ENCODE data around the gene HSDL1. TPM values are rescaled to one million over a fixed set of nuclear protein-coding genes. Genes with fewer than 3 reads are reported as not detected.

HSDL1 gene
- 13.7 TPM for polyA plus RNA-seq (ENCODE audit: insufficient read length)

DNA sequence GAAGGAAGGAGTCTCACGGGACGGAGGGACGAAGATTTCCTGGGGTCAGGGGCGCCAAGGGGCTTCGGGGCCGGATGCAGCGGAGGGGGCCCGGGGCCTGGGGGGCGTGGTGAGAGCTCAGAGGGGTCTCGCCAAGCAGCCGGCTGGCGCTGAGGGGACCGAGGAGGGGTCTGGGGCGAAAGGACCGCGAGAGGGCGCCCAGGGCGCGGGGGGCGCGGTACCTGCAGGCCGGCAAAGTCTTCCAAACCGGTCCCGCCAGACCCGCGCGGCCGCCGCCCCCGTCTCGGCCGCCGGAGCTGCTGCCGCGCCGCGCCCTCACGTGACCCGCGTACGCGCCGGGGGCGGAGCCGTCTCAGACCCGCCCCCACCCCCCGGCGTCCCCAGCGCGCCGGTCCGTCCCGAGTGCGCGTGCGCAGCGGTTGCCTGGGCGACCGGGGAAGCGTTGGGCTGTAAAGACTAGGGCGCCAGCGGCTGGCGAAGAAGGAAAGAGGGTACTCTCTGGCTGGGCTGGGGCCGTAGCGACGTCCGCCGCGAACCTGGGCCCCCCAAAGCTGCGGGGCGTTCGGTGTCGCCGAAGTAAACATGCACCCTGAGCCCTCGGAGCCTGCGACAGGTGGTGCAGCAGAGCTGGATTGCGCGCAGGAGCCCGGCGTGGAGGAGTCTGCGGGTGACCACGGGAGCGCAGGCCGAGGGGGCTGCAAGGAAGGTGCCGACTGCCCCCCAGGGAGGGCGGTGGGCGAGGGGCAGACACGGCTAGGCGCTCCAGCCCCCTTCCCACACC, at the start of gene HSDL1, which contains the start of gene DNAAF1:
TSS of gene HSDL1 (minus strand) at position 319 of the 781 bp plus-strand sequence. CDS start 13,856 bp downstream, outside the sequence.
TSS of gene DNAAF1 (plus strand) at position 450 of the 781 bp plus-strand sequence. CDS start at position 583, 133 bp downstream.
- DNase-seq = peak; percentile 93

GRCh38 chr16:84194018-84194417, 49.0 kb upstream of the HSDL1 start:
- no peak for DNase-seq

- no peak for DNase-seq
These were observed 48.5 kb upstream of the HSDL1 start for GRCh38 chr16:84193480-84193879.

DNA sequence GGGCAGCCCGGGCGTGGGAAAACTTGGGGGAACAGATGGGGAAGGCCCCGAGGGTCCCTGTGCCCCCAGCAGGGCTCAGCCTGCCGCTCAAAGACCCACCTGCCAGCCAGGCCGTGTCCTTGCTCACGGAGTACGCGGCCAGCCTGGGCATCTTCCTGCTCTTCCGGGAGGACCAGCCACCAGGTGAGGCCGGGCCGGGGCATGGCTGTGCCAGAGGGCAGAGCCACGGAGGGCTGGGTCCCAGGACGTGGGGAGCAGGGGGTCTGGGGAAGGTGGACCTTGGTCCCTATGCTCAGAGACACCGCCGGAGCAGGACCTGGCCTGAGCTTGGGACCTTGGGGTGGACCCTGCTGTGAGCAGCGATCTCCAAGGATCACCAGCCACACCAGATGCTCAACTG, 46.5 kb upstream of the HSDL1 start:
- no peak for DNase-seq

GRCh38 chr16:84190731-84191388, 45.9 kb upstream of the HSDL1 start, which contains the start of gene ADAD2:
Gene ADAD2 (plus strand): TSS chr16:84191157. CDS start chr16:84191231, 74 bp downstream.
- no peak for DNase-seq

- DNase-seq = peak; percentile 96
These were observed 41.9 kb upstream of the HSDL1 start, which contains the start of gene TAF1C for GRCh38 chr16:84186685-84187437. Gene TAF1C (minus strand): TSS chr16:84187057. CDS start chr16:84184988, 2,069 bp downstream.

DNA sequence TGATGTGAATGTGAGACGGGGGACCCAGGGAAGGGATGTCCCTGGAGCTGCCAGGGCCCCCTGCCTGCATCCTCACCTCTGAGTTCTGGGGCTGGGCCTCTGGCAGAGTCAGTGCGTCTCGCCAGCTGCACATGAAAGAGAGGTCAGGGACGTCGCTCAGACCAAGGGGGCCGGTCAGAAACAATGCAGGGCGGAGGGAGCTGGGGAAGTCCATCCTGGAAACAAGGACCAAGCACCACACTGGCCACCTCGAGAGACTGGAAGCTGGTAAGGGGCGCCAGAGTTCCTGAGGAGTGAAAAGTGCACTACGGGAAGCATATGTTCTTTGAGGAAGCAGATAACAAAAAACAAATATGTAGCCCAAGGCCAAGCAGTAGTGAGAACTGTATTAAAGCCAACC, 39.8 kb upstream of the HSDL1 start:
- DNase-seq = no peak

DNA sequence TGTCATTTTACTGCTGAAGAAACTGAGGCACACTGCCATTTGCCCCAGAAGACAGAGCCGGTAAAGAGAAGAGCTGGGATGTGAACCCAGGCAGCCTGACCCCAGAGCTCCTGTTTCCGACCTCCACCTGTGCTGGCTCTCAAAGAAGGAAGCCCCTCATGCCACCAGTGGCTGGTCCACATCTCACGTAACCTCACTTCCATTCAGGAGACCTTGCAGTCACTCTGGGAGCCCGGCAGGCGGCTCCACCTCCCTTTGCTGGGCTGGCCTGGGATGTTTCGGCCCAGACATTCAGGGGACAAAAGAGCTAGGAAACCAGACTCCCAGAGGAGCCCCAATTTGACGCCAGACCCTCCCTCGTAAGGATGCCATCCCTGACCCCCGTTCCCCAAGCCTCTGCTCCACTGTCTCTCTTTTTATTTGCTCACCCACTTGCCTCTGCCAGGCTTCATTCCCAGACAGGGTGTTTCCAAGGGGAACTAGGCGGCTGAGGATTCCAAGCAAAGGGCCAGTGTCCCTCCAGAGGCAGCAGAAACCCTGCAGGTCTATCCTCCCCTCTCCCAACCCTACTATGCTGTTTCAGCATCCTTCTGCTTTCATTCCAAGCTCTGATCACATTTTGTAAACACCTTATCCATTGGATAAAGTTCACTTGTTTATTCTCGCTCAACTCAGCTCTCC, 39.1 kb upstream of the HSDL1 start:
- no peak for DNase-seq

DNA sequence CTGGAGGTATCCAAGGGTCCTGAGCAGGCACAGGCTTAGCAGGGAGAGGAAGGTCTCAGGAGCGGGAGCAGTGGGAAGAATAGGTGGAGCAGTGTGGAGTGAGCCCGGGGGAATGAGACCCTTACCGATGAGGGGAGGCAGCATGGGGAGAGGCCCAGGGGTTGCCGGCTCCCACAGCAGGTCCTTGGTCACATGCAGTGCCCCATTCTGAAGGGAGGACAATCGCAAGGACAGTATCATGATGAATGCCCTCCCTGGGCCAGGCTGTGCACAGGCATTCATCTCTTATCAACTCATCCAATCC, 38.5 kb upstream of the HSDL1 start:
- DNase-seq = no peak

GRCh38 chr16:84182680-84183571, 37.9 kb upstream of the HSDL1 start:
- no peak for DNase-seq

DNA sequence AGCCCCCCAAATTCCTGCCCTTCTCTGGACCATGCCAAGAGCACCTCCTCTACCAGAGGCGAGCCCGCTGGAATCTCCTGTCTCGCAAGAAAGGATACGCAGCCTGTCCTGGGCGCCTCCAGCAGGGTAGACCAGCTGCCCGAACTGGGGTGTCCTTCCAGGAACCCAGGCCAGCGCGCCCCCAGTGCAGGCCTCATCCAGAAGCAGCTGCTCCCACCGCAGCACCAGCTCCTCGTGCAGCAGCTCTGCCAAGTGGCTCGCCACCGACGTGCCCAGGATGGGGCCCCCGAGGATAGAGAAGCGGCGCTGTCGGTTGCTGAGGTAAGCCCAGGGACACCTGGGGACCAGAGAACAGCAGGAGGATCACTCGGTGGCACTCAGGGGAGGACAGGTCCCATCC, 37.1 kb upstream of the HSDL1 start:
- no peak for DNase-seq

GRCh38 chr16:84181144-84181915, 36.4 kb upstream of the HSDL1 start:
- no peak for DNase-seq

DNA sequence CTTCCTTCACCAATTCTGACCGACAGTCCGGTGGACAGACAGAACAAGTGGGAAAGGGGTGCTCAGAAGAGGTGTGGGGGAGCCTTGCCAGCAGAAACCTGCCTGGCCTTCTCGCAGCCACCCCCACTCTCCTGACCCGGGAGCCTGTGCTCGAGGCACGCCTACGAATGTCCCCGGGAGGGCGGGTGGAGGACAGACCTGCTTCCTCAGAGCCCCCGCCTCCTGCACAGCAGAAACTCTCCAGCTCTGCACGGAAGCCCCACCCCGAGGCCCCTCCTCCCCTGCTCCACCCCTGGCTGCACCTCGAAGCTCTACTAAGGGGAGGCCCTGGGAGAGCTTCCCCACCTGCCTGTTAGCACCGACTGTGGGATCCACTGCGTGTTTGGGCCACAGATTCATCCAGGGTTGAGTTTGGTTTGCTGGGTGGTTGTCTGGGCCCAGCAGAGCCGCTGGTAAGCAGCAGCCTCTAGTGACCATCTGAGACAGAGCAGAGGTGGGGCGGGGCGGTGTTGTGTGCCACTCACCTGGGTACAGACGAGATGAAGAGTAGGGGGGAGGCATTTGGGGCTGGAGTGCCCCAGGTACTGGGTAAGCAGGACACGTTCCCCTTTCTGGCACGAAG, 35.7 kb upstream of the HSDL1 start:
- DNase-seq = no peak

GRCh38 chr16:84179612-84180320, 34.8 kb upstream of the HSDL1 start:
- no peak for DNase-seq

DNA sequence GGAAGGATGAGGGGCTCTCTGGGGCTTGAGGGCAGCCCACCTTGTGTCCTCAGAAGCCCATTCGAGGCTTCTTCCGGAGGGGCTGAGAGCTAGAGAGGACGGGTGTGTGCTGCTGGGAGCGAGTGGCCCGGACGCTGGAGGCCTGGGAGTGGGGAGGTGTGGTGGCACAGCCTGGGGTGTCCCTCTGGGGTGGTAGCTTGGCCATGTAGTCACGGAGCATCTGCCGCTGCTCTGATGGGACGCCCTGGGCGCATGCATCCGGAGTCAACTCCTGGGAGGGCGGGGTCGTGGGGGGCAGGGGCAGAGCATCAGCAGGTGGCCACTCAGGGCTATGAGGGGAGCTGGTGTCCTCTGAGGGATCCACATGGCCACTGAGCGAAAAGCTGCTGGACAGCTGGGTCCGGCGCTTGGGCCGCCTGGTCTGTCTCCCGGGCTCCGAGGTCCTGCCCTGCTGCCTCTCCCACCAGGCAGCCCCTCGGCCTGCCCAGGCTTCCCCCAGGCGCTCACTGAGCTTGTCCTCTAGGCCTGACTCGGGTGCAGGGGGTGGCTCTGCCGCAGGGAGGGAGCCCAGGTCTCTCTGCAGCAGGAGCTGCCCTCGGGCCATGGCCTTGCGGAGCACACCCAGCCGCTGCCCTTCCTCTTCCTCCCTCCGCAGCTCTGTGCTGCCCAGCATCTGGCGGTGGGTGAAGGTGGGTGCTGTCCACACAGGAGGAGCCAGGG, 34.1 kb upstream of the HSDL1 start:
- no peak for DNase-seq

- no peak for DNase-seq
These were observed 33.3 kb upstream of the HSDL1 start for GRCh38 chr16:84178146-84178765.

DNA sequence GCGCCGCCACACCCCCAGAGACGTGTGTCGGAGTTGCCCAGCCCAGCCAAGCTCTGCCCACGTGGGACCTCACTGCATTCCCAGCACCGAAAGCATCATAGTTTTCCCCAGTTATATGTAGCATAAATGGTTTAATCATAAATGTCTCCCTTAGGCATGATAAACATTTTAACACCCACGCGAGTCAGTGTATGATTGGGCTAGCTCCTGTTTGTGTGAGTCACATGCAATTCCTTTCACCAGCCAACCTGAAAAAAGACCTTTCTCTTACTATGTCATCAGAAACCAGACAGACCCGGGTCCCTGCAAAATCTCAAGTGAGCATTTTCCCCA, 32.7 kb upstream of the HSDL1 start:
- no peak for DNase-seq

All from hindlimb muscle (tissue), 1 donor.